H1 (cell line): ENCODE measurements around the gene PSMD3. TPM values are rescaled to one million over a fixed set of nuclear protein-coding genes. Genes with fewer than 3 reads are reported as not detected.

Source experiments
- CTCF ChIA-PET: fragments of 300-600 bp; sonication (Branson Sonifier 250); formaldehyde crosslinking; loops from one replicate; lab custom pipeline; 2021; ENCODE audit not compliant: partially characterized antibody; lab: Charles Lee
- POLR2A ChIA-PET: fragments of 300-600 bp; sonication (Branson Sonifier 250); formaldehyde crosslinking; loops from one replicate; lab custom pipeline; 2021; ENCODE audit warnings: inconsistent platforms; ENCODE audit not compliant: partially characterized antibody; lab: Charles Lee
- DNase-seq, 2 experiments: peaks; one replicate each; pipeline versions ENCODE4 v3.0.0 to v3.0.0-alpha.2; 2010 to 2022; ENCODE audit warnings: low spot score in 2 of 2, low read depth in 1 of 2, mixed read lengths in 1 of 2
- FAIRE-seq: peaks from 2 replicates; lab custom pipeline; 2011; peaks lifted over from hg19 to GRCh38; lab: Jason Lieb, UNC
- H2AFZ ChIP-seq: 2 replicates; pipeline ENCODE4 v1.8.1; 2012; ENCODE audit warnings: low read length, inconsistent platforms
- H2AK5ac ChIP-seq: 2 replicates; pipeline ENCODE4 v1.6.1; 2013; ENCODE audit warnings: low read depth, low read length
- H2BK120ac ChIP-seq: replicated peaks from 2 replicates; pipeline ENCODE3; 2013; ENCODE audit warnings: low read depth, low read length, inconsistent platforms
- H2BK12ac ChIP-seq: 2 replicates; pipeline ENCODE4 v1.6.1; 2013; ENCODE audit warnings: low read depth, low read length
- H2BK15ac ChIP-seq: 2 replicates; pipeline ENCODE4 v1.6.1; 2013; ENCODE audit warnings: low read length
- H2BK20ac ChIP-seq: 2 replicates; pipeline ENCODE4 v1.6.1; 2013; ENCODE audit warnings: low read length
- H2BK5ac ChIP-seq: 2 replicates; pipeline ENCODE4 v1.6.1; 2013; ENCODE audit warnings: low read depth, low read length
- H3K14ac ChIP-seq: 2 replicates; pipeline ENCODE4 v1.6.1; 2013; ENCODE audit warnings: inconsistent platforms; ENCODE audit not compliant: insufficient read length
- H3K18ac ChIP-seq: 2 replicates; pipeline ENCODE4 v1.6.1; 2013; ENCODE audit warnings: low read length; ENCODE audit errors: extremely low read depth
- H3K23ac ChIP-seq: 2 replicates; pipeline ENCODE4 v1.6.1; 2013; ENCODE audit warnings: inconsistent platforms; ENCODE audit not compliant: insufficient read length
- H3K23me2 ChIP-seq: 2 replicates; pipeline ENCODE4 v1.6.1; 2013; ENCODE audit warnings: low read depth, low read length
- H3K27ac ChIP-seq: 2 replicates; pipeline ENCODE4 v1.6.1; 2011; ENCODE audit warnings: low read depth, low read length, inconsistent platforms
- H3K27me3 ChIP-seq, 4 experiments: replicated peaks in 1 of 4; 1 replicate in 1 of 4; 2 replicates in 3 of 4; pipeline versions ENCODE4 v1.6.1 to v1.8.1; 2011 to 2013; ENCODE audit warnings: low read length in 3 of 4, mild to moderate bottlenecking in 3 of 4, inconsistent platforms in 2 of 4, mixed read lengths in 2 of 4, moderate library complexity in 1 of 4; ENCODE audit not compliant: control insufficient read depth in 3 of 4, insufficient read depth in 3 of 4; ENCODE audit errors: extremely low read depth in 1 of 4
- H3K36me3 ChIP-seq, 4 experiments: 2 replicates each; pipeline versions ENCODE4 v1.6.1 to v1.8.1; 2011 to 2013; ENCODE audit warnings: mild to moderate bottlenecking in 4 of 4, low read length in 3 of 4, moderate library complexity in 2 of 4, control low read depth in 1 of 4, inconsistent platforms in 1 of 4; ENCODE audit not compliant: insufficient read depth in 4 of 4, control insufficient read depth in 2 of 4
- H3K4ac ChIP-seq: replicated peaks from 2 replicates; pipeline ENCODE3; 2013; ENCODE audit warnings: low read length, low read depth, mixed read lengths, inconsistent platforms; ENCODE audit not compliant: insufficient read length
- H3K4me1 ChIP-seq, 4 experiments: replicated peaks in 1 of 4; 1 replicate in 1 of 4; 2 replicates in 3 of 4; pipeline versions ENCODE4 v1.6.1 to v1.8.1; 2011 to 2013; ENCODE audit warnings: low read length in 3 of 4, inconsistent platforms in 2 of 4, mixed read lengths in 1 of 4; ENCODE audit not compliant: insufficient read depth in 4 of 4, control insufficient read depth in 3 of 4
- H3K4me2 ChIP-seq, 2 experiments: 2 replicates each; pipeline versions ENCODE4 v1.6.1 to v1.8.1; 2011 to 2013; ENCODE audit warnings: low read depth in 2 of 2, low read length in 2 of 2, control low read depth in 1 of 2, inconsistent platforms in 1 of 2, mild to moderate bottlenecking in 1 of 2; ENCODE audit not compliant: insufficient read depth in 1 of 2
- H3K4me3 ChIP-seq, 4 experiments: fragments of 200-600, 300-600 bp in 1 of 4; sonication (generic), shearing (Covaris generic), sonication (Bioruptor Twin) in 1 of 4; 2 replicates each; pipeline versions ENCODE4 v1.5.1 to v1.8.1; 2011 to 2016; ENCODE audit warnings: low read length in 4 of 4, low read depth in 3 of 4, control low read depth in 2 of 4, inconsistent platforms in 2 of 4, mild to moderate bottlenecking in 2 of 4, mixed read lengths in 1 of 4, moderate library complexity in 1 of 4; ENCODE audit not compliant: insufficient read depth in 2 of 4; ENCODE audit errors: extremely low read depth in 1 of 4
- H3K56ac ChIP-seq: replicated peaks from 2 replicates; pipeline ENCODE3; 2013; ENCODE audit warnings: low read depth, mild to moderate bottlenecking, mixed read lengths, low read length, inconsistent platforms; ENCODE audit not compliant: insufficient read length
- H3K79me1 ChIP-seq: 2 replicates; pipeline ENCODE4 v1.6.1; 2013; ENCODE audit warnings: low read depth, low read length, control low read depth
- H3K79me2 ChIP-seq, 2 experiments: 2 replicates each; pipeline versions ENCODE4 v1.6.1 to v1.8.1; 2012 to 2013; ENCODE audit warnings: low read length in 2 of 2, mild to moderate bottlenecking in 2 of 2, inconsistent platforms in 1 of 2; ENCODE audit not compliant: insufficient read depth in 2 of 2, control insufficient read depth in 1 of 2
- H3K9ac ChIP-seq, 4 experiments: replicated peaks in 1 of 4; 1 replicate in 1 of 4; 2 replicates in 3 of 4; pipeline versions ENCODE4 v1.6.1 to v1.8.1; 2011 to 2013; ENCODE audit warnings: low read depth in 3 of 4, low read length in 3 of 4, control low read depth in 2 of 4, mild to moderate bottlenecking in 2 of 4, moderate library complexity in 2 of 4, inconsistent platforms in 1 of 4; ENCODE audit errors: extremely low read depth in 1 of 4
- H3K9me3 ChIP-seq, 2 experiments: 2 replicates each; pipeline versions ENCODE4 v1.6.1 to v1.8.1; 2012 to 2013; ENCODE audit warnings: mild to moderate bottlenecking in 2 of 2, moderate library complexity in 2 of 2, control low read depth in 1 of 2, inconsistent platforms in 1 of 2, low read depth in 1 of 2, low read length in 1 of 2, mixed read lengths in 1 of 2; ENCODE audit not compliant: insufficient read depth in 2 of 2
- H4K20me1 ChIP-seq, 2 experiments: replicated peaks in 1 of 2; 2 replicates each; pipeline versions ENCODE3 to v1.8.1; 2011 to 2013; ENCODE audit warnings: inconsistent platforms in 2 of 2, low read length in 2 of 2, mild to moderate bottlenecking in 1 of 2; ENCODE audit not compliant: insufficient read depth in 2 of 2, control insufficient read depth in 1 of 2
- H4K5ac ChIP-seq: 2 replicates; pipeline ENCODE4 v1.6.1; 2013; ENCODE audit warnings: low read length, low read depth, mixed read lengths, inconsistent platforms; ENCODE audit not compliant: insufficient read length
- H4K8ac ChIP-seq: 2 replicates; pipeline ENCODE4 v1.8.0; 2013; ENCODE audit warnings: mild to moderate bottlenecking, moderate library complexity, low read length, inconsistent platforms; ENCODE audit not compliant: insufficient read depth; ENCODE audit errors: extremely low read depth
- H4K91ac ChIP-seq: replicated peaks from 2 replicates; pipeline ENCODE3; 2013; ENCODE audit warnings: low read length, mixed read lengths, inconsistent platforms; ENCODE audit not compliant: insufficient read length
- CTCF ChIP-seq, 3 experiments: IDR thresholded peaks; 1 replicate in 2 of 3; 2 replicates in 1 of 3; pipeline versions ENCODE4 v1.5.1 to v1.6.1; 2011; ENCODE audit warnings: low read length in 3 of 3, mild to moderate bottlenecking in 3 of 3, inconsistent platforms in 2 of 3, low read depth in 1 of 3, moderate library complexity in 1 of 3; ENCODE audit not compliant: insufficient read depth in 1 of 3; ENCODE audit errors: control extremely low read depth in 1 of 3
- EP300 ChIP-seq, 2 experiments: IDR thresholded peaks; 1 replicate in 1 of 2; 2 replicates in 1 of 2; pipeline ENCODE4 v1.6.1; 2011 to 2012; ENCODE audit warnings: low read depth in 2 of 2, low read length in 2 of 2, mild to moderate bottlenecking in 2 of 2, borderline replicate concordance in 1 of 2, inconsistent platforms in 1 of 2, moderate library complexity in 1 of 2
- JUN ChIP-seq: IDR thresholded peaks from 2 replicates; pipeline ENCODE4 v1.6.1; 2011; ENCODE audit warnings: low read depth, mild to moderate bottlenecking, improper control_type of control experiment, low read length
- POU5F1 ChIP-seq: IDR thresholded peaks from 2 replicates; pipeline ENCODE4 v1.6.1; 2011; ENCODE audit warnings: low read depth, mild to moderate bottlenecking, low read length, moderate library complexity
- SAP30 ChIP-seq: fragments of 300-600 bp; sonication (generic); IDR thresholded peaks from 2 replicates; pipeline ENCODE4 v1.7.1; 2012; ENCODE audit warnings: low read length, moderate library complexity, mild to moderate bottlenecking, inconsistent platforms; ENCODE audit not compliant: insufficient read depth, insufficient replicate concordance
- SIX5 ChIP-seq: IDR thresholded peaks from 2 replicates; pipeline ENCODE4 v1.6.1; 2011; ENCODE audit warnings: mild to moderate bottlenecking, low read depth, low read length
- WGBS, 2 experiments: shearing (Covaris generic) in 1 of 2; methylation state at CpG; one replicate each; pipeline versions ENCODE4 v1.1.6 to v1.1.7; 2013 to 2015; ENCODE audit warnings: low lambda C conversion rate in 2 of 2, mixed read lengths in 2 of 2, inconsistent platforms in 1 of 2, low coverage in 1 of 2, missing lambda C conversion rate in 1 of 2; ENCODE audit not compliant: insufficient replicate concordance in 2 of 2, insufficient coverage in 1 of 2, insufficient read length in 1 of 2; ENCODE audit errors: extremely low coverage in 1 of 2, missing lambda C conversion rate in 1 of 2; 5-methylcytosine and 5-hydroxymethylcytosine counted together
- polyA plus RNA-seq, 7 experiments: library from polyadenylated mRNA; depleted of rRNA in 3 of 7; stranded (reverse) in 5 of 7; unstranded in 2 of 7; fragments of >200 nt in 5 of 7; fragments of 200-250 nt in 2 of 7; gene quantifications; 1 replicate in 5 of 7; 2 replicates in 1 of 7; 4 replicates in 1 of 7; pipeline versions ENCODE4 v1.2.1 to v1.2.3, GENCODE V29; 2011 to 2013; ENCODE audit warnings: missing spikeins in 2 of 7, mixed read lengths in 2 of 7
- total RNA-seq: library from RNA; stranded (reverse); fragmentation: NEBNext Ultra II Directional; extraction: Animal tissue kit (Norgen Biotek cat#: 25700); gene quantifications from 2 replicates; pipeline ENCODE4 v1.2.1, GENCODE V29; 2021

The PSMD3 gene
- total and polyA plus RNA-seq, 2 of the 8 experiments (the other 6 are each of a cell fraction or from before 2014, with no cell fraction given), result 151 to 198 TPM

GRCh38 chr17:40015998-40016985, 35.7 kb downstream of the PSMD3 start:
- Histone ChIP-seq H3K18ac (peak overlapping the region; percentile 32; the same call in 1 of the 2 replicates), H3K9me3 (no peaks in the 10 kb centered on the region), H4K20me1 (no peaks in the 10 kb centered on the region), H3K4ac (no peak overlapping the region), H4K8ac (peak overlapping the region; percentile 84; the same call in 1 of the 2 replicates), H3K23me2 (no peaks in the 10 kb centered on the region; the same call in 1 of the 2 replicates), H3K56ac (no peak overlapping the region), H3K27me3 (peaks cover 0 to 2% (median 0%) of the 10 kb centered on the region in 4 experiments; a peak in 2 of 7 replicates), H3K14ac (no peak overlapping the region), H2BK12ac (peak overlapping the region; percentile 80; the same call in 1 of the 2 replicates), H2BK15ac (peak overlapping the region; percentile 81; the same call in 1 of the 2 replicates), H3K4me1 (peaks cover 0 to 27% (median 18%) of the 10 kb centered on the region in 4 experiments; a peak in 6 of 7 replicates), H3K4me3 (no peak overlapping the region), H3K79me1 (0 out of 2 replicates have a peak, but pooled peaks cover 2% of the 10 kb centered on the region), H3K9ac (no peak overlapping the region), H3K79me2 (no peaks in the 10 kb centered on the region), H2AFZ (no peak overlapping the region), H3K36me3 (peaks cover 0 to 5% (median 0%) of the 10 kb centered on the region in 4 experiments; a peak in 2 of 8 replicates), H2AK5ac (0 out of 2 replicates have a peak overlapping the region, but pooled peaks have one; percentile 65), H4K91ac (no peak overlapping the region), H3K27ac (peak overlapping the region; percentile 10; the same call in 1 of the 2 replicates), H2BK5ac (peak overlapping the region; percentile 71; the same call in 1 of the 2 replicates), H3K23ac (no peak overlapping the region), H2BK20ac (no peak overlapping the region), H2BK120ac (no peak overlapping the region), H3K4me2 (no peak overlapping the region), H4K5ac (no peak overlapping the region)
- DNase-seq (no peak), FAIRE-seq (no peak)
- CTCF ChIA-PET, result interaction anchor here (0.6 to 15.0 kb wide), 21 partner anchors 9 to 759 kb away, joined by 3 to 428 read pairs (median 4); partner anchors contain the start of genes NR1D1 and WIPF2
- POLR2A ChIA-PET, result interaction anchor here (0.6 to 4.6 kb wide), 16 partner anchors 10 to 109 kb away, joined by 3 to 42 read pairs (median 4); partner anchors contain the start of gene MED24
- 89% methylated on average over 26 of the region's 26 CpGs; no CpG with 5 or more reads in 1 of the 2 experiments for WGBS, 2 experiments
- TF ChIP-seq CTCF (IDR thresholded peaks at IDR 0.05; ENCODE audit: control extremely low read depth in 1 of 3, insufficient read depth in 1 of 3, low read depth in 1 of 3, low read length in 3 of 3) (no peak), EP300 (IDR thresholded peaks at IDR 0.05; ENCODE audit: borderline replicate concordance in 1 of 2, low read depth in 2 of 2, low read length in 2 of 2) (no peak), SAP30 (no peak), JUN (no peak), POU5F1 (no peak), SIX5 (no peak)
